Vagina (tissue), 2 donors: ENCODE data around the gene SLC25A1. TPM values are rescaled to one million over a fixed set of nuclear protein-coding genes. Genes with fewer than 3 reads are reported as not detected.

Source experiments
- DNase-seq, 2 donors: peaks; one replicate each; pipeline ENCODE4 v3.0.0-alpha.2; 2017; ENCODE audit errors: extremely low spot score in 2 of 2
- H3K27ac ChIP-seq: fragments of 200-600 bp; sonication (generic); one replicate; pipeline ENCODE4 v1.5.1; 2019
- H3K27me3 ChIP-seq: fragments of 200-600 bp; sonication (generic); one replicate; pipeline ENCODE4 v1.5.1; 2019
- H3K36me3 ChIP-seq, 2 donors: fragments of 200-600 bp; sonication (generic); one replicate each; pipeline ENCODE4 v1.5.1; 2017 to 2019
- H3K4me1 ChIP-seq: fragments of 200-600 bp; sonication (generic); one replicate; pipeline ENCODE4 v1.5.1; 2019
- H3K4me3 ChIP-seq, 2 donors: fragments of 200-600 bp; sonication (generic); 1 replicate in 1 of 2; 2 replicates in 1 of 2; pipeline ENCODE4 v1.5.1; 2016 to 2019
- H3K9me3 ChIP-seq: fragments of 200-600 bp; sonication (generic); one replicate; pipeline ENCODE4 v1.5.1; 2019
- CTCF ChIP-seq, 3 experiments: fragments of 450-650 bp in 2 of 3; fragments of 200-600 bp in 1 of 3; sonication (generic) in 1 of 3; IDR thresholded peaks; one replicate each; pipeline ENCODE4 v1.5.1; 2017 to 2019; ENCODE audit warnings: antibody characterized with exemption in 3 of 3, mild to moderate bottlenecking in 2 of 3, moderate library complexity in 2 of 3
- POLR2A ChIP-seq, 2 donors: fragments of 450-650 bp; IDR thresholded peaks; one replicate each; pipeline ENCODE4 v1.6.1; 2017; ENCODE audit warnings: antibody characterized with exemption in 2 of 2, mild to moderate bottlenecking in 2 of 2, moderate library complexity in 2 of 2
- POLR2AphosphoS5 ChIP-seq, 2 donors: sonication (generic); formaldehyde crosslinking; IDR thresholded peaks; one replicate each; pipeline ENCODE4 v1.9.0; 2017; ENCODE audit warnings: antibody characterized with exemption in 2 of 2, mild to moderate bottlenecking in 2 of 2, low read depth in 1 of 2; ENCODE audit not compliant: insufficient read depth in 1 of 2
- intact Hi-C: fragments of 100-400 bp; cut with DNase I; formaldehyde crosslinking; loops from one replicate; pipeline ENCODE4 v1.15.1; 2023
- total RNA-seq: library from RNA; depleted of rRNA; stranded (reverse); fragments of >200 nt; gene quantifications from one replicate; pipeline ENCODE4 v1.2.3, GENCODE V29; 2016

SLC25A1 gene
- total RNA-seq, 1 donor from 2014 or later: 44.2 TPM

GRCh38 chr22:19142394-19142793, 36.1 kb downstream of the SLC25A1 start:
- Histone ChIP-seq H3K9me3 (no peaks in the 10 kb centered on the region), H3K36me3 (peaks cover 0 to 54% of the 10 kb centered on the region in 2 donors), H3K27ac (no peak overlapping the region), H3K4me3 (no peak overlapping the region), H3K27me3 (no peaks in the 10 kb centered on the region), H3K4me1 (peaks cover 19% of the 10 kb centered on the region)
- intact Hi-C loops: no loop called here
- no peak for TF ChIP-seq POLR2AphosphoS5 (IDR thresholded peaks at IDR 0.05; ENCODE audit: insufficient read depth in 1 of 2, low read depth in 1 of 2)
- no peak for TF ChIP-seq POLR2A (IDR thresholded peaks at IDR 0.05)
- no peak for TF ChIP-seq CTCF (IDR thresholded peaks at IDR 0.05)
- no peak for DNase-seq

- no peaks in the 10 kb centered on the region for H3K9me3 ChIP-seq
- DNase-seq: no peak
- TF ChIP-seq CTCF (IDR thresholded peaks at IDR 0.05) (no peak), POLR2AphosphoS5 (IDR thresholded peaks at IDR 0.05; ENCODE audit: insufficient read depth in 1 of 2, low read depth in 1 of 2) (no peak), POLR2A (IDR thresholded peaks at IDR 0.05) (no peak)
- H3K27me3 ChIP-seq: no peaks in the 10 kb centered on the region
- H3K27ac ChIP-seq: no peak overlapping the region
- peaks cover 0 to 68% of the 10 kb centered on the region in 2 donors for H3K36me3 ChIP-seq
- no peak overlapping the region for H3K4me3 ChIP-seq
- peaks cover 19% of the 10 kb centered on the region for H3K4me1 ChIP-seq
- intact Hi-C loops: no loop called here
These were observed 38.6 kb downstream of the SLC25A1 start for GRCh38 chr22:19139974-19140373.

DNA sequence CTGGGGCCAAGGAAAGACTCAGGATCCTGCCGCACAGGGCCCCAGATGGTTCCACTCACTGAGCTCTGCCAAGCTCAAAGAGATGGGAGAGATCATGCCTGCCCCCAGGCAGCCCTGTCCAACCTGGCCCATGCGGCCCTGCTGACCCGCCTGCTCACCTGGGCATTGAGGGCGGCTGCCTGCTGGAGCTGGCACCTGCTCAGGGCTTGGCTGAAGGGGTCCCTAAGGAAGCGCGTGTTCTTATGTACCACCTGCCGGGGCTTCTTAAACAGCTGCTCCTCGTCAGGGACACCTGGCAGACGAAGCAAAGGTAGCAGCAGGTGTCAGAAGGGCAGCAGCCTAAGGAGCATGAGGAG, 39.6 kb downstream of the SLC25A1 start:
- no peak overlapping the region for H3K27ac ChIP-seq
- TF ChIP-seq CTCF (IDR thresholded peaks at IDR 0.05): no peak
- TF ChIP-seq POLR2AphosphoS5 (IDR thresholded peaks at IDR 0.05; ENCODE audit: insufficient read depth in 1 of 2, low read depth in 1 of 2): no peak
- no peak for TF ChIP-seq POLR2A (IDR thresholded peaks at IDR 0.05)
- H3K36me3 ChIP-seq: peaks cover 1 to 78% of the 10 kb centered on the region in 2 donors
- H3K9me3 ChIP-seq: no peaks in the 10 kb centered on the region
- H3K4me1 ChIP-seq: peaks cover 17% of the 10 kb centered on the region
- intact Hi-C loops: no loop called here
- no peak for DNase-seq
- H3K27me3 ChIP-seq: no peaks in the 10 kb centered on the region
- no peak overlapping the region for H3K4me3 ChIP-seq

GRCh38 chr22:19138217-19139000, 40.1 kb downstream of the SLC25A1 start:
- H3K27ac ChIP-seq: no peak overlapping the region
- no peak for DNase-seq
- intact Hi-C loops: no loop called here
- TF ChIP-seq POLR2A (IDR thresholded peaks at IDR 0.05) (no peak), POLR2AphosphoS5 (IDR thresholded peaks at IDR 0.05; ENCODE audit: insufficient read depth in 1 of 2, low read depth in 1 of 2) (no peak), CTCF (IDR thresholded peaks at IDR 0.05) (no peak)
- peaks cover 4 to 84% of the 10 kb centered on the region in 2 donors for H3K36me3 ChIP-seq
- H3K27me3 ChIP-seq: no peaks in the 10 kb centered on the region
- no peak overlapping the region for H3K4me3 ChIP-seq
- H3K9me3 ChIP-seq: no peaks in the 10 kb centered on the region
- H3K4me1 ChIP-seq: peaks cover 11% of the 10 kb centered on the region
